MM.1S (cell line): ENCODE measurements around the gene IMMT.

Experiments used
- DNase-seq: peaks from one replicate; pipeline ENCODE4 v3.0.0-alpha.2; 2015
- H2AFZ ChIP-seq: fragments of 300-600 bp; sonication (generic); 2 replicates; pipeline ENCODE4 v1.6.0; 2016; ENCODE audit warnings: antibody characterized with exemption, low read length
- H3F3A ChIP-seq: fragments of 300-600 bp; sonication (generic); 2 replicates; pipeline ENCODE4 v1.6.1; 2016; ENCODE audit warnings: mild to moderate bottlenecking, antibody characterized with exemption, low read length, moderate library complexity, mixed read lengths; ENCODE audit not compliant: insufficient read depth
- H3K27ac ChIP-seq: fragments of 300-600 bp; sonication (generic); 2 replicates; pipeline ENCODE4 v1.5.1; 2016; ENCODE audit warnings: mild to moderate bottlenecking, low read length
- H3K27me3 ChIP-seq: fragments of 300-600 bp; sonication (generic); replicated peaks from 2 replicates; pipeline ENCODE4 v1.6.0; 2016; ENCODE audit warnings: low read length; ENCODE audit not compliant: insufficient read depth
- H3K36me3 ChIP-seq: fragments of 300-600 bp; sonication (generic); replicated peaks from 2 replicates; pipeline ENCODE4 v1.6.1; 2016; ENCODE audit warnings: mild to moderate bottlenecking, low read length, mixed read lengths; ENCODE audit not compliant: insufficient read depth
- H3K4me1 ChIP-seq: fragments of 300-600 bp; sonication (generic); 2 replicates; pipeline ENCODE4 v1.6.1; 2016; ENCODE audit warnings: low read length, mixed read lengths
- H3K4me2 ChIP-seq: fragments of 300-600 bp; sonication (generic); 2 replicates; pipeline ENCODE4 v1.6.0; 2016; ENCODE audit warnings: low read depth, low read length
- H3K4me3 ChIP-seq: fragments of 300-600 bp; sonication (generic); 2 replicates; pipeline ENCODE4 v1.5.1; 2016; ENCODE audit warnings: low read length, mixed read lengths
- H3K79me2 ChIP-seq: fragments of 300-600 bp; sonication (generic); 2 replicates; pipeline ENCODE4 v1.6.1; 2016; ENCODE audit warnings: mixed run types, low read length, mixed read lengths
- H3K9ac ChIP-seq: fragments of 300-600 bp; sonication (generic); 2 replicates; pipeline ENCODE4 v1.6.1; 2016; ENCODE audit warnings: low read length, mixed read lengths
- H3K9me2 ChIP-seq: fragments of 300-600 bp; sonication (generic); replicated peaks from 2 replicates; pipeline ENCODE4 v1.6.1; 2016; ENCODE audit warnings: mild to moderate bottlenecking, low read length, mixed read lengths; ENCODE audit not compliant: insufficient read depth
- H3K9me3 ChIP-seq: fragments of 300-600 bp; sonication (generic); replicated peaks from 2 replicates; pipeline ENCODE4 v1.6.1; 2016; ENCODE audit warnings: mild to moderate bottlenecking, low read length, mixed read lengths; ENCODE audit not compliant: insufficient read depth
- H4K20me1 ChIP-seq: fragments of 300-600 bp; sonication (generic); 2 replicates; pipeline ENCODE4 v1.6.1; 2016; ENCODE audit warnings: mild to moderate bottlenecking, low read length, moderate library complexity, mixed read lengths; ENCODE audit not compliant: insufficient read depth
- EZH2 ChIP-seq: fragments of 300-600 bp; sonication (generic); optimal IDR thresholded peaks from 2 replicates; pipeline ENCODE3; 2017; ENCODE audit warnings: low read depth, mild to moderate bottlenecking, antibody characterized with exemption, low read length, mixed read lengths
- EZH2phosphoT487 ChIP-seq: fragments of 300-600 bp; sonication (generic); IDR thresholded peaks from 2 replicates; pipeline ENCODE4 v1.6.1; 2018; ENCODE audit warnings: antibody characterized with exemption, low read length
- TF ChIP-seq, protein P1 (sequence below): fragments of 300-600 bp; sonication (generic); IDR thresholded peaks from 2 replicates; pipeline ENCODE4 v1.5.1; 2016; ENCODE audit warnings: antibody characterized with exemption, low read length, mixed read lengths

Gene IMMT

DNA sequence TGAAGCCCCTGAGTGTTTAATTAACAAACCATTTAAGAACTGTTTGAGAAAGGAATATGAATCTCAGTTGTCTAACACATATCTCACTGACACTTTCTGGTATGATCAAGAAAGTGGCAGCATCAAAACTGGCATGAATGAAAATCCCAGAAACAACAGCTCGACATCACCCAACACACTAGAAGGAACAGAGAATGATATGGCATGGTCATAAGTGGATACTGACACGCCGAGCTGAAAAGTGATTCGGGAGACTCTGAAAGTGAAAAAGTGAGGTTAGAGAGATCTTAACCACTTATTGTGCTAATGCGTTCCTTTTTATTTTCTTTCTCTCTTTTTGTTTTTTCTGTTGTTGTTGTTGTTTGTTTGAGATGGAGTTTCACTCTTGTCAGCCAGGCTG lies 41.9 kb upstream of the IMMT start:
- H3K9me3 ChIP-seq = no peaks in the 10 kb centered on the region
- no peaks in the 10 kb centered on the region for H3K79me2 ChIP-seq
- no peak overlapping the region for H3K27ac ChIP-seq
- no peaks in the 10 kb centered on the region for H4K20me1 ChIP-seq
- no peaks in the 10 kb centered on the region for H3K9me2 ChIP-seq
- no peaks in the 10 kb centered on the region for H3K27me3 ChIP-seq
- no peaks in the 10 kb centered on the region for H3F3A ChIP-seq
- H3K36me3 ChIP-seq = no peaks in the 10 kb centered on the region
- TF ChIP-seq EZH2phosphoT487 (no peak), EZH2 (no peak)
- TF ChIP-seq, protein P1, sequence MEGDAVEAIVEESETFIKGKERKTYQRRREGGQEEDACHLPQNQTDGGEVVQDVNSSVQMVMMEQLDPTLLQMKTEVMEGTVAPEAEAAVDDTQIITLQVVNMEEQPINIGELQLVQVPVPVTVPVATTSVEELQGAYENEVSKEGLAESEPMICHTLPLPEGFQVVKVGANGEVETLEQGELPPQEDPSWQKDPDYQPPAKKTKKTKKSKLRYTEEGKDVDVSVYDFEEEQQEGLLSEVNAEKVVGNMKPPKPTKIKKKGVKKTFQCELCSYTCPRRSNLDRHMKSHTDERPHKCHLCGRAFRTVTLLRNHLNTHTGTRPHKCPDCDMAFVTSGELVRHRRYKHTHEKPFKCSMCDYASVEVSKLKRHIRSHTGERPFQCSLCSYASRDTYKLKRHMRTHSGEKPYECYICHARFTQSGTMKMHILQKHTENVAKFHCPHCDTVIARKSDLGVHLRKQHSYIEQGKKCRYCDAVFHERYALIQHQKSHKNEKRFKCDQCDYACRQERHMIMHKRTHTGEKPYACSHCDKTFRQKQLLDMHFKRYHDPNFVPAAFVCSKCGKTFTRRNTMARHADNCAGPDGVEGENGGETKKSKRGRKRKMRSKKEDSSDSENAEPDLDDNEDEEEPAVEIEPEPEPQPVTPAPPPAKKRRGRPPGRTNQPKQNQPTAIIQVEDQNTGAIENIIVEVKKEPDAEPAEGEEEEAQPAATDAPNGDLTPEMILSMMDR = no peak
- no peak for DNase-seq
- no peak overlapping the region for H2AFZ ChIP-seq
- no peak overlapping the region for H3K4me3 ChIP-seq
- peaks cover 12% of the 10 kb centered on the region for H3K4me1 ChIP-seq
- H3K9ac ChIP-seq = no peak overlapping the region
- no peak overlapping the region for H3K4me2 ChIP-seq

- H2AFZ ChIP-seq = no peak overlapping the region
- H3K36me3 ChIP-seq = no peaks in the 10 kb centered on the region
- DNase-seq = no peak
- no peaks in the 10 kb centered on the region for H3K9me2 ChIP-seq
- H3K4me3 ChIP-seq = no peak overlapping the region
- no peaks in the 10 kb centered on the region for H3K79me2 ChIP-seq
- H3K9me3 ChIP-seq = no peaks in the 10 kb centered on the region
- H3K4me1 ChIP-seq = no peaks in the 10 kb centered on the region
- no peaks in the 10 kb centered on the region for H3K27me3 ChIP-seq
- no peak overlapping the region for H3K9ac ChIP-seq
- no peak overlapping the region for H3K4me2 ChIP-seq
- TF ChIP-seq EZH2phosphoT487 (no peak), EZH2 (no peak)
- TF ChIP-seq, protein P1 = no peak
- no peak overlapping the region for H3K27ac ChIP-seq
- no peaks in the 10 kb centered on the region for H4K20me1 ChIP-seq
- no peaks in the 10 kb centered on the region for H3F3A ChIP-seq
Measured at GRCh38 chr2:86235196-86235980, 40.1 kb upstream of the IMMT start.

DNA sequence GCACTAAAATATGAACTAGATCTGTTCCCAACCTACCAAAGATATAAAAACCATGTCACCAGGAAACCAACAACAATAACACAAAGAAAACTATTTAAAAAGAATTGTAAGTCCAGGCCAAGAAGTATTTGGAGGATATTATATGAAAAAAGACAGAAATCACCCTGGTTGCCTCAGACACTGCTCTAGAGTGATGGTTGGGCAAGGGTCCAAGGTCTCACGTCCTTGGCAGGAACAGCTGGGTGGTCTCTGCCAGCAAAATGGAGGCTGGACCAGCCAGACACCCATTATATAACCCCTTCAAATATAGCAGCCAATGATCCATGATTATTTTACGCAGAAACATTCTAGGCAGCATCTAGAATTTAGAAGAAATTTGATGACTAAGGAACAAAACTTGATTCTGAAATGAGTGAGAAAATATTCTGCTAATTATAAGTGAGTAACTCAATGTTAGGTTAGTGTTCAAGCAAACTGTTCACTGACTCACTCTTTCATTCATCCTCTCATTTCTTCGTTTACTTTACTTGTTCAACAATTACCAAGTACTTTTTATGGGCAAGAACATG lies 39.4 kb upstream of the IMMT start:
- Histone ChIP-seq H3K79me2 (no peaks in the 10 kb centered on the region), H4K20me1 (no peaks in the 10 kb centered on the region), H3K9me3 (no peaks in the 10 kb centered on the region), H3K4me3 (no peak overlapping the region), H3K4me2 (no peak overlapping the region), H3K27me3 (no peaks in the 10 kb centered on the region), H2AFZ (no peak overlapping the region), H3K4me1 (no peaks in the 10 kb centered on the region), H3K36me3 (no peaks in the 10 kb centered on the region), H3F3A (no peaks in the 10 kb centered on the region), H3K27ac (no peak overlapping the region), H3K9ac (no peak overlapping the region), H3K9me2 (no peaks in the 10 kb centered on the region)
- no peak for TF ChIP-seq EZH2phosphoT487
- DNase-seq = no peak

GRCh38 chr2:86233436-86233835 lies 38.2 kb upstream of the IMMT start:
- Histone ChIP-seq H3K4me3 (no peak overlapping the region), H3K79me2 (no peaks in the 10 kb centered on the region), H3K27ac (no peak overlapping the region), H3K4me1 (no peaks in the 10 kb centered on the region), H3K36me3 (no peaks in the 10 kb centered on the region), H3K4me2 (no peak overlapping the region), H2AFZ (no peak overlapping the region), H3K27me3 (no peaks in the 10 kb centered on the region), H3K9me3 (no peaks in the 10 kb centered on the region), H3K9me2 (no peaks in the 10 kb centered on the region), H4K20me1 (no peaks in the 10 kb centered on the region), H3F3A (no peaks in the 10 kb centered on the region), H3K9ac (no peak overlapping the region)
- TF ChIP-seq EZH2 (no peak), EZH2phosphoT487 (no peak)
- TF ChIP-seq, protein P1 = no peak
- no peak for DNase-seq
